ENCODE results near the gene ZFYVE28. TPM values are rescaled to one million over a fixed set of nuclear protein-coding genes. Genes with fewer than 3 reads are reported as not detected.

ZFYVE28 gene
- total and polyA plus RNA-seq, 2 of the 8 experiments (the other 6 are each of a cell fraction or from before 2014, with no cell fraction given): 1.7 to 4.9 TPM

DNA sequence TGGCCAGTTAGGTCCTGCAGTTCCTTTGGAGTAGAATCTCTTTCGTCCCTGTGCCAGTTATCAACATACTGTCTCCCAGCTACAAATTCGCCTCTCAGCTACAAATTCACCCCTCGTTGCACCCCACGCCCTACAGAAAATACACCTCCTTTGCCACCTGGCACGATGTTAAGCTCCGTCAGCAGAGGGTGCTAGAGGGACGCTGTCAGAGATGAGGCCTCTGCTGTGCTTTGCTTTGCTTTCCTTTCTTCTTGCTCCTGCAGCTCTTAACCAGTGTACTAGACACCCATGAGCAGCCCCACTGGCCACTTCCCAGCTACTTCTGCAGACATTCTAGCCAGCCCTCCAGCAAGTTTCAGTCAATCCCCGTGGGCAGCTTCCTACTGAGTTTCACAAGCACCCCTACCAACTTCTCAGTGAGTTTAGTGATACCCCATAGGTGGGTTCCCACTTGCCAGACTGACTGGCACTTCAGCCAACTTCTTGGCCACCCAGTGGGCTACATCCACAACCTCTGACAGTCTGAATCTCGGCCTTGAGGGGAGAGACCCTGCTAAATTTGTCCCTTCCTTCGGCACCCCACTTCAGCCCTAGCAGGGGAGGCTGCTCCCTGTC, 198.3 kb downstream of the ZFYVE28 start:
- Histone ChIP-seq H3K14ac (ENCODE audit: insufficient read length) (no peak overlapping the region), H2BK20ac (ENCODE audit: low read length) (peak overlapping the region; percentile 49; the same call in 1 of the 2 replicates), H2BK5ac (ENCODE audit: low read depth, low read length) (peak overlapping the region; percentile 84; the same call in 1 of the 2 replicates), H3K4me2 (ENCODE audit: insufficient read depth in 1 of 2, low read depth in 2 of 2, low read length in 2 of 2) (no peak overlapping the region; a peak in 1 of 4 replicates), H3K56ac (replicated peaks; ENCODE audit: insufficient read length, low read depth, low read length) (no peak overlapping the region), H2BK15ac (ENCODE audit: low read length) (peak overlapping the region; percentile 66; the same call in 1 of the 2 replicates), H3K79me2 (ENCODE audit: control insufficient read depth in 1 of 2, insufficient read depth in 2 of 2, low read length in 2 of 2) (no peaks in the 10 kb centered on the region), H3K4me1 (replicated peaks in 1 of 4; ENCODE audit: control insufficient read depth in 3 of 4, insufficient read depth in 4 of 4, low read length in 3 of 4) (peaks cover 10 to 37% (median 19%) of the 10 kb centered on the region in 4 experiments; a peak in 6 of 7 replicates), H3K79me1 (ENCODE audit: low read depth, low read length) (no peaks in the 10 kb centered on the region), H4K20me1 (replicated peaks in 1 of 2; ENCODE audit: control insufficient read depth in 1 of 2, insufficient read depth in 2 of 2, low read length in 2 of 2) (peaks cover 1 to 5% of the 10 kb centered on the region in 2 experiments), H3K4ac (replicated peaks; ENCODE audit: insufficient read length, low read depth, low read length) (no peak overlapping the region), H4K5ac (ENCODE audit: insufficient read length, low read depth, low read length) (no peak overlapping the region), H3K27ac (ENCODE audit: low read depth, low read length) (no peak overlapping the region), H2BK12ac (ENCODE audit: low read depth, low read length) (peak overlapping the region; percentile 55), H2AFZ (ENCODE audit: low read length) (no peak overlapping the region), H3K36me3 (ENCODE audit: control insufficient read depth in 2 of 4, insufficient read depth in 4 of 4, low read length in 3 of 4) (no peaks in the 10 kb centered on the region), H4K91ac (replicated peaks; ENCODE audit: insufficient read length, low read length) (no peak overlapping the region), H3K23me2 (ENCODE audit: low read depth, low read length) (no peaks in the 10 kb centered on the region), H3K9ac (replicated peaks in 1 of 4; ENCODE audit: extremely low read depth in 1 of 4, low read depth in 3 of 4, low read length in 3 of 4) (no peak overlapping the region), H2BK120ac (replicated peaks; ENCODE audit: low read depth, low read length) (peak overlapping the region; percentile 7), H3K23ac (ENCODE audit: insufficient read length) (no peak overlapping the region), H3K4me3 (ENCODE audit: extremely low read depth in 1 of 4, insufficient read depth in 2 of 4, low read depth in 3 of 4, low read length in 4 of 4) (no peak overlapping the region), H2AK5ac (ENCODE audit: low read depth, low read length) (0 out of 2 replicates have a peak overlapping the region, but pooled peaks have one; percentile 43), H3K18ac (ENCODE audit: extremely low read depth, low read length) (peak overlapping the region; percentile 44), H3K27me3 (replicated peaks in 1 of 4; ENCODE audit: control insufficient read depth in 3 of 4, extremely low read depth in 1 of 4, insufficient read depth in 3 of 4, low read length in 3 of 4) (no peaks in the 10 kb centered on the region), H4K8ac (ENCODE audit: extremely low read depth, insufficient read depth, low read length) (no peak overlapping the region), H3K9me3 (ENCODE audit: insufficient read depth in 2 of 2, low read depth in 1 of 2, low read length in 1 of 2) (no peaks in the 10 kb centered on the region)
- ChIA-PET CTCF (ENCODE audit: partially characterized antibody) (interaction anchor here (0.7 to 4.0 kb wide), 55 partner anchors 8 to 504 kb away, joined by 3 to 69 read pairs (median 4); partner anchors contain the start of genes HAUS3, MXD4 and POLN), POLR2A (ENCODE audit: partially characterized antibody) (interaction anchor here (0.8 to 0.9 kb wide), 3 partner anchors 11 to 270 kb away, joined by 3 to 4 read pairs (median 3); no protein-coding TSS in a partner anchor)
- FAIRE-seq: peak; percentile 92
- DNase-seq (ENCODE audit: low read depth in 1 of 2, low spot score in 2 of 2): peak in 1 of 2 experiments; percentile 91
- 22% methylated on average over 10 of the region's 10 CpGs; no CpG with 5 or more reads in 1 of the 2 experiments for WGBS, 2 experiments (ENCODE audit: extremely low coverage in 1 of 2, insufficient coverage in 1 of 2, insufficient read length in 1 of 2, insufficient replicate concordance in 2 of 2, low coverage in 1 of 2, low lambda C conversion rate in 2 of 2, missing lambda C conversion rate in 1 of 2)
- no peak for TF ChIP-seq CBX8 (IDR thresholded peaks at IDR 0.05; ENCODE audit: borderline replicate concordance, low read depth, low read length)
- TF ChIP-seq POLR2AphosphoS5 (IDR thresholded peaks at IDR 0.05; ENCODE audit: low read depth, low read length): no peak
- TF ChIP-seq HDAC6 (IDR thresholded peaks at IDR 0.05; ENCODE audit: low read depth, low read length): no peak
- TF ChIP-seq NANOG (IDR thresholded peaks at IDR 0.05; ENCODE audit: insufficient read depth, low read depth, low read length, poor library complexity, severe bottlenecking): no peak
- no peak for TF ChIP-seq SP2 (IDR thresholded peaks at IDR 0.05; ENCODE audit: low read length)
- TF ChIP-seq TCF12 (IDR thresholded peaks at IDR 0.05; ENCODE audit: low read depth, low read length): no peak
- TF ChIP-seq FOSL1 (IDR thresholded peaks at IDR 0.05; ENCODE audit: insufficient read depth, low read depth, low read length): no peak
- TF ChIP-seq YY1 (IDR thresholded peaks at IDR 0.05; ENCODE audit: low read depth, low read length): peak; percentile 34; the same call in 1 of the 2 replicates
- TF ChIP-seq EP300 (IDR thresholded peaks at IDR 0.05; ENCODE audit: borderline replicate concordance in 1 of 2, low read depth in 2 of 2, low read length in 2 of 2): no peak
- TF ChIP-seq GABPA (IDR thresholded peaks at IDR 0.05; ENCODE audit: borderline replicate concordance, insufficient read depth, low read length): peak; percentile 64; the same call in 1 of the 2 replicates
- no peak for TF ChIP-seq CBX5 (IDR thresholded peaks at IDR 0.05; ENCODE audit: low read depth, low read length)
- TF ChIP-seq SIX5 (IDR thresholded peaks at IDR 0.05; ENCODE audit: low read depth, low read length): no peak

All from H1 (cell line).